Measurements from ENCODE around the gene GRAMD1C. TPM values are rescaled to one million over a fixed set of nuclear protein-coding genes. Genes with fewer than 3 reads are reported as not detected.

The GRAMD1C gene
- total RNA-seq, 1 experiment from 2014 or later = 13.8 TPM

DNA sequence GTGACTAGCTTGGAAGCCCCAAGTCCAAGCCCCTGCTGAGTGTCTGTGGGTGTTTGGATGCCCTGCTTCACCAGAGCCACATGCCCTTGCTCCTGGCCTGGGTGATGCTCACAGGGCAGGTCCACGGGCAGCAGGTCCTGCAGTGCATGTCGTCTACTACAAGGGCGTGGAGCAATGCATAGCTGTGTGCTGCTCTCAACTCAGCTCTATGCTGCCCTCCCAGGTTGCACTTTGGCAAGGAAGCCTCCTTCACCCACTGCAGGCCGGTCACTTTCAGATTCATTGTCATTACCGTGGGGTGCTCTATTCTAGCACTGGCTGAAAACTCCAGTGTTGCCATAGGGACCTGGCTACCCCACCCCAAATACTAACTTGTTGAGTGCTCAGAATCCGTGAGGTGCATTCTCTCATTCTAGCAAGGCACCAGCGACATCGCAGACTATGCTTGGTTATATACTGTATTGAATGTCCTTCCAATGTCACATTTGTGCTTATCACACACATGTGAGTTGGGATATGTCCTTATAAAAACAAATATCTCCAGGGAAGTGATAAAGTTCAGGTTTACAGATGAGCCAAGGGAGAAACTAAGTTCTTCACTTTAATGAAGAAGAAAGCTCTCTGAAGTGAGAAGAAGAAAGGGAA is 51.8 kb downstream of the GRAMD1C start:
- no peak overlapping the region for H3K27ac ChIP-seq
- H3K27me3 ChIP-seq (replicated peaks) = no peaks in the 10 kb centered on the region
- no peaks in the 10 kb centered on the region for H3K9me3 ChIP-seq (replicated peaks)
- no peaks in the 10 kb centered on the region for H3K4me1 ChIP-seq (replicated peaks)
- no peaks in the 10 kb centered on the region for H3K36me3 ChIP-seq
- no peak overlapping the region for H3K4me3 ChIP-seq
- DNase-seq (ENCODE audit: low read depth in 1 of 2, low spot score in 2 of 2) = no peak

DNA sequence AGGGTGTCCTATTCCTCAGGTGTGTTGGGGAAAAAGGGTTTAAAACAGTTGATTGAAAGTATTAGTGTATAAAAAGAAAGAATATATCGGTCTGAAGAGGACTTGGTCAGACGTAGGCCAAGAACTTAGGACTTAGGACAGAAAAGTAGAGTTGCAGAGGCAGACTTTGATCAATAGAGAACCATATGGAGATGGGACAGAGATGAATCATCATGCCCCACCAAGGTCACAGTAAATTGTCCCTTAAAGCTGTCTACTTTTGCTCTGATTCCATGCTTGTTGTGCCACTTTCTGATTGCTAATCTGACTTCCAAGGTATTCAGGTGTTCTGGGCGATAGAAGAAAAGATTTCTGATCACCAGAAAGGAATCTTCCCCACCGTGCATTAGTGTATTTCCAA is 56.3 kb downstream of the GRAMD1C start:
- Histone ChIP-seq H3K36me3 (no peaks in the 10 kb centered on the region), H3K9me3 (replicated peaks) (no peaks in the 10 kb centered on the region), H3K27me3 (replicated peaks) (no peaks in the 10 kb centered on the region), H3K27ac (no peak overlapping the region), H3K4me3 (no peak overlapping the region), H3K4me1 (replicated peaks) (0 out of 2 replicates have a peak, but pooled peaks cover 6% of the 10 kb centered on the region)
- DNase-seq (ENCODE audit: low read depth in 1 of 2, low spot score in 2 of 2) = no peak

DNA sequence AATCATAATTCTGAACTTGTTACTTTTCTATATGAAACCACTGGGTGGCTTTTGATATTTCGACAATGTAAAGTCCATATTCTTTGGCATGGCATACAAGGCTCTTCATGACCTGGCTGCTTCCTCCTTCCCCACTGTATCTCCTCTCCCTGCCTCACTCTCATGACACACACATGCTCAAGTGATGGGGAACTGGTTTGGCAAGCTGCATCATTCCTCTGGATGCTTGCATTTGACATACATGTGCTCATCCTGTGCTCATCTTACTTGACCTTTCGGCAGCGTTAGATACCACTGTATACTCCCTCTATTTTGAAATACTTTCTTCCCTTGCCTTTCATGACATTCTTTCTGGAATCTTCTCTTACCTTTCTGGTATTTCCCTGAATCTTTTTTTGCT is 57.4 kb downstream of the GRAMD1C start:
- 0 out of 2 replicates have a peak, but pooled peaks cover 6% of the 10 kb centered on the region for H3K4me1 ChIP-seq (replicated peaks)

DNA sequence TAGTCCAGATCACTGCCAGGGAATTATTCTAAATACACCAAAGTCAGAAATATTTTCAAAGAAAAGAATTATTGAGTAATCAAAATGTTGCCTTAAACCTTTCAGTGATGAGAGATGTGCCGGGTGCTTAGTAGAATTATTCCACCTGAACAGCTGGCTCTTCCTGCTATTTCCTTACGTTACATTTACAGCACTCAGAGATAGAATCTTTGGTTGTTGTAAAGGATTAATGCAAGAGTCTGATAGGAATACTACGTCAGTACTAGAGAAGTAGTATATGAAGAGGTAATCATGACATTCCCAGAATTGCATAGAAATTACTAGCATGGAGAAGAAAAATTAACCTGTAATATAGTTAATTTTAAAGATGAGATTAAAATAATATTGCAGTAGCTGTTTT is 58.3 kb downstream of the GRAMD1C start:
- Histone ChIP-seq H3K9me3 (replicated peaks) (no peaks in the 10 kb centered on the region), H3K36me3 (no peaks in the 10 kb centered on the region), H3K27ac (no peak overlapping the region), H3K4me1 (replicated peaks) (0 out of 2 replicates have a peak, but pooled peaks cover 6% of the 10 kb centered on the region), H3K27me3 (replicated peaks) (no peaks in the 10 kb centered on the region), H3K4me3 (no peak overlapping the region)
- no peak for DNase-seq (ENCODE audit: low read depth in 1 of 2, low spot score in 2 of 2)

More for the DNA sequence above, 57.4 kb downstream of the GRAMD1C start:
- DNase-seq (ENCODE audit: low read depth in 1 of 2, low spot score in 2 of 2) = no peak
- Histone ChIP-seq H3K27ac (no peak overlapping the region), H3K4me3 (no peak overlapping the region), H3K27me3 (replicated peaks) (no peaks in the 10 kb centered on the region), H3K36me3 (no peaks in the 10 kb centered on the region), H3K9me3 (replicated peaks) (no peaks in the 10 kb centered on the region)

DNA sequence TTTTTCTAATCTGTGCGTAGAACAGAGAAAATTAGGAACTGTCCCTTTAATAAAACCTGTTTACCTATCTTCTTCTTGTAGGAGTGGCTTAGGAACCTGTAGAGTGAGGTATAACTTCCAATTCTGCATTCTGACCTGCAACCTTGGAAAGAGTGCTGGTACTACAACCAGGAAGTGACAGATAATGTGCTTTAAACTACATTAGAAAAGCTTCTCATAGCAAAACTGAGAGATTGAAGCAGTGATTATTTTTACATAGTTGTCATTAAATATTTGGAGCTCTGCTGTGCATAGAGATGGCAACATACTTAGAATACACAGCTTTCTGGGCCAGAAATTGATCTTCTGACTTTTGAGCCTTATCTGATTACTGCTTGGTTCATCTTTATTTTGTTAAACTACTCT is 58.8 kb downstream of the GRAMD1C start:
- H3K27ac ChIP-seq = no peak overlapping the region
- H3K4me1 ChIP-seq (replicated peaks) = 0 out of 2 replicates have a peak, but pooled peaks cover 6% of the 10 kb centered on the region
- no peaks in the 10 kb centered on the region for H3K9me3 ChIP-seq (replicated peaks)
- no peaks in the 10 kb centered on the region for H3K27me3 ChIP-seq (replicated peaks)
- no peak for DNase-seq (ENCODE audit: low read depth in 1 of 2, low spot score in 2 of 2)
- no peaks in the 10 kb centered on the region for H3K36me3 ChIP-seq
- H3K4me3 ChIP-seq = no peak overlapping the region

DNA sequence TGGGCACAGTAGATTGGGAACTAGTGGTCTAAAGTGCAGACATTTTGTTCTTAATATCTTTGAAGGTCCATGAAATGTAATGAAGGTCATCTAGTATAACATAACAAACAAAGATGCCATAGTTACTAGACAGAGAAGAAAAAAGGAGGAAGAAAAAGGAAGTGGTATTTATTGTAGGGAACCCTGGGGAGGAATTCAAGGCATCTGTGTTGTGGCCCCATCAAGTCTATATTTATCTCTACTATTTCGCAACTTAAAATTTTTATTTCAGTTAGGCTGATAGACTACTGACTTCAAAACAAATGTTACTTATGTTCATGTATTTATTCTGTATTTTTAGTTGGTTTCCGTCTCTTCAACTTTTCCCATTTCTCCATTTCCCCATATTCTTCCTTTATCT is 60.3 kb downstream of the GRAMD1C start:
- H3K4me3 ChIP-seq = no peak overlapping the region
- H3K4me1 ChIP-seq (replicated peaks) = 0 out of 2 replicates have a peak, but pooled peaks cover 6% of the 10 kb centered on the region
- H3K27ac ChIP-seq = no peak overlapping the region
- no peaks in the 10 kb centered on the region for H3K36me3 ChIP-seq
- H3K27me3 ChIP-seq (replicated peaks) = no peaks in the 10 kb centered on the region
- DNase-seq (ENCODE audit: low read depth in 1 of 2, low spot score in 2 of 2) = no peak
- H3K9me3 ChIP-seq (replicated peaks) = no peaks in the 10 kb centered on the region

DNA sequence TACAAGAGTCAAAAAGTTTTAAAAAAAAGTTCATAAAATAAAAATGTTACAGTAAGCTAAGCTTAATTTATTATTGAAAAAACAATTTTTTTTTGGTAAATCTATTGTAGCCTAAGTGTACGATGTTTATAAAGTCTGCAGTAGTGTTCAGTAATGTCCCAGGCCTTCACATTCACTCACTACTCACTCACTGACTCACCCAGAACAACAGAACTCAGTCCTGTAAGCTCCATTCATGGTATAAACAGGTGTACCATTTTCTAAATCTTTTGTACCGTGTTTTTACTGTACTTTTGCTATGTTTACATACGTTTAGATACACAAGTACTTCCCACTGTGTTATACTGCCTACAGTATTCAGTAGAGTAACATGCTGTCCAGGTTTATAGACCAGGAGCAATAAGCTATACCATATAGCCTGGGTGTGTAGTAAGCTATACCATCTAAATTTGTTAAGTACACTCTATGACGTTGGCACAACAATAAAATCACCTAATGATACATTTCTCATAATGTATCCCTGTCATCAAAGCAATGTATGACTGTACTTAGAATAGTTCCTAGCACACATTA is 68.1 kb downstream of the GRAMD1C start:
- Histone ChIP-seq H3K4me3 (no peak overlapping the region), H3K4me1 (replicated peaks) (no peaks in the 10 kb centered on the region), H3K27ac (no peak overlapping the region), H3K9me3 (replicated peaks) (no peaks in the 10 kb centered on the region), H3K36me3 (no peaks in the 10 kb centered on the region), H3K27me3 (replicated peaks) (no peaks in the 10 kb centered on the region)
- DNase-seq (ENCODE audit: low read depth in 1 of 2, low spot score in 2 of 2) = no peak

DNA sequence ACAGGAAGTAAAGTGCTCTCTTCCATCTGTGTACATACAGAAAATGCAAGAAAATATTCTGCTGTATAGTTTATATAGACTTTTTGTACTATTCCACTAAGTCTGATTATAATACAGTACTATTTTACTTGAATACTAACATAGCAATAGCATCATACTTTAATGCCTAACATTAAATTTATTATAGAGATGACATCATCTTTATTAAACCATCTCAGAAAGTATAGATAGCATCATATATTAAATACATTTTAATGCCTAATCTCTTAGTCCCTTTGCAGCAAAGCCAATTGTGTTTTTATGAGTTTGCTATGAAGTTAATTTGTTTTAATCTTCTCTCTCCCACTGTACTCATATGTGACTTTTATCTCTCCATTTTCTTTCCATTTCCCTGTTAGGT is 69.5 kb downstream of the GRAMD1C start:
- H3K9me3 ChIP-seq (replicated peaks) = no peaks in the 10 kb centered on the region
- no peaks in the 10 kb centered on the region for H3K36me3 ChIP-seq
- H3K4me1 ChIP-seq (replicated peaks) = no peaks in the 10 kb centered on the region
- no peaks in the 10 kb centered on the region for H3K27me3 ChIP-seq (replicated peaks)
- no peak overlapping the region for H3K4me3 ChIP-seq
- no peak overlapping the region for H3K27ac ChIP-seq
- DNase-seq (ENCODE audit: low read depth in 1 of 2, low spot score in 2 of 2) = no peak

DNA sequence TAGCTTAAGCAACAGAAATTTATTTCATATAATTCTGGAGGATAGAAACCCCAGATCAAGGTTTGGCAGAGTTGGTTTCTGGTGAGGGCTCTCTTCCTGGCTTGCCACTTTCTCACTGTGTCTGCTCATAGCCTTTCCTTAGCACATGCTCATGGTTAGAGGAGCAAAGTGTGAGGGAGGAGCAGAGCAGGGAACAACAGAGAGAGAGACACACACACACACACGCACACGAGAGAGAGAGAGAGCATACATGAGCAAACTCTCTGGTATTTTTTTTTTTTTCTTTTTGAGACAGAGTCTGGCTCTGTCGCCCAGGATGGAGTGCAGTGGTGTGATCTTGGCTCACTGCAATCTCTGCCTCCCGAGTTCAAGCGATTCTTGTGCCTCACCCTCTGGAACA is 72.4 kb downstream of the GRAMD1C start:
- no peak overlapping the region for H3K4me3 ChIP-seq
- no peaks in the 10 kb centered on the region for H3K4me1 ChIP-seq (replicated peaks)
- H3K27me3 ChIP-seq (replicated peaks) = no peaks in the 10 kb centered on the region
- no peaks in the 10 kb centered on the region for H3K36me3 ChIP-seq
- no peaks in the 10 kb centered on the region for H3K9me3 ChIP-seq (replicated peaks)
- DNase-seq (ENCODE audit: low read depth in 1 of 2, low spot score in 2 of 2) = no peak
- H3K27ac ChIP-seq = no peak overlapping the region

DNA sequence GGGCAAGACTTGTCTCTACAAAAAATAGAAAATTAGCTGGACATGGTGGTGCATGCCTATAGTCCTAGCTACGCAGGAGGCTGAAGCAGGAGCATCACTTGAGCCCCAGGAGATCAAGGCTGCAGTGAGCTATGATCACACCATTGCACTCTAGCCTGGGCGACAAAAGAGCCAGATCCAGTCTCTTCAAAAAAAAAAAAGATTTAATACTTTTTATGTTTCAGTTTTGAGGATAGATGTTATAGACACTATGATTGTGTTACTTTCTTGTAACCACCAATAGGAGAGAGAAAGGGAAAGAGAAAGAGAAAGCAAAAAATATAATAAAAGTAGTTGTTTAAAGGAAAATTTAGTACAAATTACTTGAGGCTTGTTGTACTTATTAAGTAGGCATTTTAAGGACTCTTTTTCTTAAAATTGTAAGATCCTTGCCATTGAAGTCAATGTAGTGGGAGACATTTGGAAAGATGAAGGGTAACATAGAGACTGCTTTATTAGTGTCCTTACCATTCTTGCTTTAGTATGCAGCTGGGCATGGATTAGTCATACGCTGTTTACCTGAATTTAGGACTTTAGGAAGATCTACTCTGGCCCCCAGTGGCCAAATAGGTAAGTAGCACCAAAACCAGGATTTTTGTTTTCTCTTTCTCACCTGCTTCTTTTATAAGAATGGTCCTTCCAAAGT is 74.1 kb downstream of the GRAMD1C start:
- no peaks in the 10 kb centered on the region for H3K9me3 ChIP-seq (replicated peaks)
- no peaks in the 10 kb centered on the region for H3K36me3 ChIP-seq
- H3K27ac ChIP-seq = no peak overlapping the region
- no peaks in the 10 kb centered on the region for H3K4me1 ChIP-seq (replicated peaks)
- H3K27me3 ChIP-seq (replicated peaks) = no peaks in the 10 kb centered on the region
- peak in 1 of 2 experiments; percentile 29 for DNase-seq (ENCODE audit: low read depth in 1 of 2, low spot score in 2 of 2)
- no peak overlapping the region for H3K4me3 ChIP-seq

DNA sequence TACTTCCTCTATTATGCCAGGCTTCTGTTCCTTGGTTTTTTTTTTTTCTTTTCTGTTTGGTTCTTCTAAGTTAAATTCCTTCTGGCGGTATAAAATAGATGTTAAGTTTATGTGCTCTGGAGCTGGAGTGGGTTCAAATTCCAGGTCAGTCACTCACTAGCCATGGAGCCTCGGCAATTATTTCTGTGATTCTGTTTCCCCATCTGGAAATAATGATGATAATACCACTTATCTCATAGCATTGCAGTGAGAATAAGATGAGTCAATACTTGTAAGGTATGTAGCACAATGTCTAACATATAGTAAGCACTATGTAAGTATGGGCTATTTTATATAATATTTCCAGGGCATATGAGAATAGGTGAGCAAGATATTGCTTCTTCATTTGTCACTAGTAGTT is 76.1 kb downstream of the GRAMD1C start:
- H3K27me3 ChIP-seq (replicated peaks) = no peaks in the 10 kb centered on the region
- H3K4me3 ChIP-seq = no peak overlapping the region
- DNase-seq (ENCODE audit: low read depth in 1 of 2, low spot score in 2 of 2) = no peak
- no peak overlapping the region for H3K27ac ChIP-seq
- H3K9me3 ChIP-seq (replicated peaks) = no peaks in the 10 kb centered on the region
- H3K36me3 ChIP-seq = no peaks in the 10 kb centered on the region
- no peaks in the 10 kb centered on the region for H3K4me1 ChIP-seq (replicated peaks)

DNA sequence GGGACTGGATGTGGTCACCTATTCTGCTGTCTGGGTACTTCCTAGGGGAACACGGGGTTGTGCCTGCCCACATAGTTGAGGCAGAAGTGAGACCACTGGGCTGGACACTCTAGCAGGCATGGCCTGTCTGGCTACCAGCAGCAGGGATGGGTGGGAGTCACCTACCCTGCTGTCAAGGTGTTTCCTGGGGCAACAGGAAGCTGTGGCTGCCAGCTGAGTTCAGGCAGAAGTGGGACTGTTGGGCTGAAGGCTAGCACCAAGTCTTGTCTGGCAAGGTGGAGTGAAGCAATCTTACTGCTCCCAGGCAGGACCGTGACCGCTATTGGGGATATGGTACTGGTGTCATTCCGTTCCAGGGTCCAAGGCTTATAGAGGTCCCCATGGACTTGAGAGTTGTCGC is 89.0 kb downstream of the GRAMD1C start:
- no peak overlapping the region for H3K27ac ChIP-seq
- H3K9me3 ChIP-seq (replicated peaks) = peaks cover 4% of the 10 kb centered on the region
- DNase-seq (ENCODE audit: low read depth in 1 of 2, low spot score in 2 of 2) = no peak
- no peaks in the 10 kb centered on the region for H3K27me3 ChIP-seq (replicated peaks)
- H3K36me3 ChIP-seq = no peaks in the 10 kb centered on the region
- no peaks in the 10 kb centered on the region for H3K4me1 ChIP-seq (replicated peaks)
- H3K4me3 ChIP-seq = no peak overlapping the region

DNA sequence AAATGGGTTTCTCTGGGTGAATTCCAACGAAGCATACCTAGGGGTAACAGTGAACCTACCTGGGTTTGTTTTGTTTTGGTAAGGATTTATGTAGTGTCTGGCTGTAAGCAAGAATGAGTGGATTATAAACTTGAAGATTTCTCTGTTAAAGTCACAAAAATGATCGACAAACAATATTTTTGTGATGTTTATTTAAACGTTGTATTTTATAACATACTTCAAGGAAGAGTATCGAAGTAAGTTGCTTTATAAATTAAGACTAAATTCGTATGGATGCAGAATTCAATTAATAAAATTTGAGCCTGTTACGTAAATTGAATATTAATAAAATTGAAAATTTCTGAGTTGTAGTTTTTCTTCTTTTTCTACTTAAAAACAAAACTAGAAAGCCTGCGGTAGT is 108.2 kb downstream of the GRAMD1C start:
- H3K4me1 ChIP-seq (replicated peaks) = peaks cover 15% of the 10 kb centered on the region
- H3K27ac ChIP-seq = no peak overlapping the region
- H3K4me3 ChIP-seq = peak overlapping the region; percentile 52
- H3K9me3 ChIP-seq (replicated peaks) = no peaks in the 10 kb centered on the region
- no peaks in the 10 kb centered on the region for H3K36me3 ChIP-seq
- H3K27me3 ChIP-seq (replicated peaks) = peaks cover 28% of the 10 kb centered on the region
- DNase-seq (ENCODE audit: low read depth in 1 of 2, low spot score in 2 of 2) = no peak

DNA sequence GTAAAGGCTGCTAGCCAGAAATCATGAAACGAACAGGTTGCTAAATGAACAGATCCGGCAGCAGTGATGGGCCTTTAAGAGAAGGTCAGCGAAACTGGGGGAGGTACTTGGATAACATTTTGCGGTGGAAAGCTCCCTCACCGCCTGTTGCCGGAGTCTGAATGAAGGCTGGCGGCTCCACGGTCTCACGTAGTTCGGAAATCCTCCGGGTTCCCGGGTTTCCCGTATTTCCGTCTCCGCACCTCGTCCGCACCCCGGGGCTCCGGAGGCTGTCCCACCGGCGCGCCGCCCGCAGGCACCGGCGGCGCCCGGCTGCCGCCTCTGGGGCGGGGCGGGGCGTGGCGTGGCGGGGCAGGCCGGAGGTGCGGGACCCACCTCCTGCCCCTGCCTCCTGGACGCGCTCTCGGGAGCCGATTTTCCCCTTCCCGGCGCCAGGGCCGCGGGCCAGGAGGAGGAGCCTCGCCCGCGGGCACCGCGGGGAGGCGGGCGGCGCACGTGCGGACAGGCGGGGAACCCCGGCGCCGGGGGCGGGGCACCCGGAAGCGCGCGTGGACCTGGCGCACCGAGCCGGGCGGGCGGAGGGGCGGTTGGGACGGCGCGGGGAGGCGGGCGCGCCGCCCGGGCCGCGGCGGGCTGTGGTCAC is 108.9 kb downstream of the GRAMD1C start, which contains the start of gene ZDHHC23:
Gene ZDHHC23, plus strand, starts transcription at position 642 of the 643 bp plus-strand sequence. CDS start 790 bp downstream, outside the sequence.
- Histone ChIP-seq H3K9me3 (replicated peaks) (no peaks in the 10 kb centered on the region), H3K27ac (no peak within 1 kb of the TSS), H3K4me1 (replicated peaks) (peaks cover 15% of the 10 kb centered on the region), H3K36me3 (no peaks in the 10 kb centered on the region), H3K27me3 (replicated peaks) (peaks cover 28% of the 10 kb centered on the region), H3K4me3 (peak within 1 kb of the TSS; percentile 52)
- peak; percentile 22 to 40 for DNase-seq (ENCODE audit: low read depth in 1 of 2, low spot score in 2 of 2)
